ENCODE data around the gene NHSL1. TPM values are rescaled to one million over a fixed set of nuclear protein-coding genes. Genes with fewer than 3 reads are reported as not detected.

The NHSL1 gene
- total and polyA plus RNA-seq, 2 of the 8 experiments (the other 6 are each of a cell fraction or from before 2014, with no cell fraction given): 7.2 to 32.4 TPM

GRCh38 chr6:138464085-138464484 is 35.2 kb downstream of the NHSL1 start (continued):
- no peak for TF ChIP-seq CTCF (IDR thresholded peaks at IDR 0.05; ENCODE audit: control extremely low read depth in 1 of 3, insufficient read depth in 1 of 3, low read depth in 1 of 3, low read length in 3 of 3)
- no peak for TF ChIP-seq RFX5 (IDR thresholded peaks at IDR 0.05; ENCODE audit: borderline replicate concordance, low read depth, low read length)
- TF ChIP-seq CBX8 (IDR thresholded peaks at IDR 0.05; ENCODE audit: borderline replicate concordance, low read depth, low read length): no peak
- TF ChIP-seq EGR1 (IDR thresholded peaks at IDR 0.05; ENCODE audit: borderline replicate concordance, low read depth, low read length): no peak
- TF ChIP-seq NRF1 (IDR thresholded peaks at IDR 0.05; ENCODE audit: low read depth, low read length): no peak
- TF ChIP-seq E2F6 (IDR thresholded peaks at IDR 0.05): no peak
